ENCODE results near the gene CR1. TPM values are rescaled to one million over a fixed set of nuclear protein-coding genes. Genes with fewer than 3 reads are reported as not detected.
"Not testable (repeated sequence)": the region's sequence is repeated elsewhere in the genome, so short reads cannot be mapped to it uniquely, and the experiment has no call there.

The CR1 gene
- total RNA-seq, 1 experiment from 2014 or later: not detected

GRCh38 chr1:207644166-207644851, 148.4 kb downstream of the CR1 start:
- DNase-seq (ENCODE audit: low spot score): no peak

- no peak for DNase-seq (ENCODE audit: low spot score)
These were observed 149.1 kb downstream of the CR1 start, which contains the start of gene CR1L for GRCh38 chr1:207644852-207645634. Gene CR1L, plus strand, starts transcription at chr1:207645133. Its CDS starts 101 bp downstream, at chr1:207645234.

GRCh38 chr1:207645635-207646081, 149.7 kb downstream of the CR1 start:
- DNase-seq (ENCODE audit: low spot score): no peak

GRCh38 chr1:207646171-207646570, 150.2 kb downstream of the CR1 start:
- no peak for DNase-seq (ENCODE audit: low spot score)

GRCh38 chr1:207646944-207647579, 151.1 kb downstream of the CR1 start:
- no peak for DNase-seq (ENCODE audit: low spot score)

- DNase-seq (ENCODE audit: low spot score): no peak
These were observed 151.8 kb downstream of the CR1 start for GRCh38 chr1:207647671-207648333.

GRCh38 chr1:207648334-207649209, 152.6 kb downstream of the CR1 start:
- no peak for DNase-seq (ENCODE audit: low spot score)

- DNase-seq (ENCODE audit: low spot score): no peak
These were observed 153.3 kb downstream of the CR1 start for GRCh38 chr1:207649210-207649753.

- no peak for DNase-seq (ENCODE audit: low spot score)
These were observed 154.1 kb downstream of the CR1 start for GRCh38 chr1:207649865-207650580.

- DNase-seq (ENCODE audit: low spot score): no peak
These were observed 155.6 kb downstream of the CR1 start for GRCh38 chr1:207651583-207651982.

- DNase-seq (ENCODE audit: low spot score): no peak
These were observed 158.4 kb downstream of the CR1 start for GRCh38 chr1:207654320-207654719.

- no peak for DNase-seq (ENCODE audit: low spot score)
These were observed 162.5 kb downstream of the CR1 start for GRCh38 chr1:207658408-207658807.

GRCh38 chr1:207658904-207659485, 163.0 kb downstream of the CR1 start:
- DNase-seq (ENCODE audit: low spot score): no peak

GRCh38 chr1:207659545-207660153, 163.7 kb downstream of the CR1 start:
- peak; percentile 22 for DNase-seq (ENCODE audit: low spot score)

GRCh38 chr1:207661420-207661819, 165.5 kb downstream of the CR1 start:
- DNase-seq (ENCODE audit: low spot score): not testable (repeated sequence)

GRCh38 chr1:207666342-207666741, 170.4 kb downstream of the CR1 start:
- no peak for DNase-seq (ENCODE audit: low spot score)

GRCh38 chr1:207669528-207670009, 173.6 kb downstream of the CR1 start:
- no peak for DNase-seq (ENCODE audit: low spot score)

GRCh38 chr1:207670192-207670591, 174.2 kb downstream of the CR1 start:
- no peak for DNase-seq (ENCODE audit: low spot score)

GRCh38 chr1:207670997-207671396, 175.0 kb downstream of the CR1 start:
- no peak for DNase-seq (ENCODE audit: low spot score)

Measured in A172 (cell line).